HepG2 (cell line): ENCODE measurements around the gene TBL2. TPM values are rescaled to one million over a fixed set of nuclear protein-coding genes. Genes with fewer than 3 reads are reported as not detected.

Source experiments
- HMG20B ChIP-seq: conservative IDR thresholded peaks from 2 replicates; pipeline ENCODE4 v1.6.1; 2016; ENCODE audit warnings: missing genetic modification reagents, missing compliant biosample characterization
- KMT2B ChIP-seq: IDR thresholded peaks from 2 replicates; pipeline ENCODE4 v1.6.1; 2016; ENCODE audit warnings: missing genetic modification reagents, missing compliant biosample characterization
- MIER2 ChIP-seq: IDR thresholded peaks from 2 replicates; pipeline ENCODE4 v1.6.1; 2016; ENCODE audit warnings: missing biosample characterization, missing genetic modification reagents
- MTA1 ChIP-seq: sonication (generic); formaldehyde crosslinking; IDR thresholded peaks from 2 replicates; pipeline ENCODE4 v1.4.0; 2020; ENCODE audit warnings: missing genetic modification reagents, mild to moderate bottlenecking, borderline replicate concordance
- NRL ChIP-seq: sonication (generic); formaldehyde crosslinking; IDR thresholded peaks from 2 replicates; pipeline ENCODE4 v1.5.0; 2020; ENCODE audit warnings: missing genetic modification reagents, mild to moderate bottlenecking, moderate library complexity, borderline replicate concordance
- PAWR ChIP-seq: sonication (generic); formaldehyde crosslinking; IDR thresholded peaks from 2 replicates; pipeline ENCODE4 v1.4.0; 2020; ENCODE audit warnings: missing genetic modification reagents, mild to moderate bottlenecking, borderline replicate concordance
- RARG ChIP-seq: sonication (generic); formaldehyde crosslinking; IDR thresholded peaks from 2 replicates; pipeline ENCODE4 v1.4.0; 2020; ENCODE audit warnings: low read depth, mild to moderate bottlenecking, missing genetic modification reagents
- RFXAP ChIP-seq: sonication (generic); formaldehyde crosslinking; IDR thresholded peaks from 2 replicates; pipeline ENCODE4 v1.4.0; 2020; ENCODE audit warnings: missing genetic modification reagents, borderline replicate concordance
- SP2 ChIP-seq: sonication (generic); formaldehyde crosslinking; IDR thresholded peaks from 2 replicates; pipeline ENCODE4 v1.5.1; 2020; ENCODE audit warnings: mild to moderate bottlenecking, missing genetic modification reagents
- WIZ ChIP-seq: sonication (generic); formaldehyde crosslinking; IDR thresholded peaks from 2 replicates; pipeline ENCODE4 v1.5.1; 2020; ENCODE audit warnings: mild to moderate bottlenecking, missing genetic modification reagents
- ZNF230 ChIP-seq: sonication (generic); formaldehyde crosslinking; IDR thresholded peaks from 2 replicates; pipeline ENCODE4 v1.4.0; 2020; ENCODE audit warnings: mild to moderate bottlenecking, missing genetic modification reagents
- ZNF34 ChIP-seq: sonication (generic); formaldehyde crosslinking; IDR thresholded peaks from 2 replicates; pipeline ENCODE4 v1.4.0; 2020; ENCODE audit warnings: mild to moderate bottlenecking, missing genetic modification reagents, borderline replicate concordance
- polyA plus RNA-seq, 8 experiments: library from polyadenylated mRNA; depleted of rRNA in 3 of 8; stranded (reverse) in 7 of 8; unstranded in 1 of 8; fragments of >200 nt; fragmentation: Illumina TruSeq in 4 of 8; extraction: Trizol in 4 of 8; gene quantifications; 2 replicates each; pipeline versions ENCODE4 v1.2.1 to v1.2.3, GENCODE V29; 2011 to 2016; ENCODE audit warnings: low read depth in 4 of 8, missing spikeins in 1 of 8, mixed read lengths in 1 of 8; ENCODE audit not compliant: insufficient read depth in 1 of 8
- total RNA-seq, 5 experiments: library from RNA; depleted of rRNA; stranded (reverse); fragments of >200 nt; fragmentation: Illumina TruSeq; extraction: Trizol; gene quantifications; 2 replicates each; pipeline ENCODE4 v1.2.3, GENCODE V29; 2016; ENCODE audit warnings: low read depth in 1 of 5
- TF ChIP-seq, protein P1 (sequence below): sonication (generic); formaldehyde crosslinking; IDR thresholded peaks from 2 replicates; pipeline ENCODE4 v1.5.0; 2020; ENCODE audit warnings: missing genetic modification reagents
- TF ChIP-seq, protein P2 (sequence below): sonication (generic); formaldehyde crosslinking; IDR thresholded peaks from 2 replicates; pipeline ENCODE4 v1.5.0; 2020; ENCODE audit warnings: missing genetic modification reagents
- TF ChIP-seq, protein P3 (sequence below): sonication (generic); formaldehyde crosslinking; IDR thresholded peaks from 2 replicates; pipeline ENCODE4 v1.4.0; 2020; ENCODE audit warnings: missing genetic modification reagents, mild to moderate bottlenecking, borderline replicate concordance
- TF ChIP-seq, protein P4 (sequence below): sonication (generic); formaldehyde crosslinking; IDR thresholded peaks from 2 replicates; pipeline ENCODE4 v1.4.0; 2020; ENCODE audit warnings: mild to moderate bottlenecking, missing genetic modification reagents

TBL2 gene
- total and polyA plus RNA-seq, 2 of the 13 experiments (the other 11 are each of a cell fraction or from before 2014, with no cell fraction given), result 43.4 to 47.2 TPM

DNA sequence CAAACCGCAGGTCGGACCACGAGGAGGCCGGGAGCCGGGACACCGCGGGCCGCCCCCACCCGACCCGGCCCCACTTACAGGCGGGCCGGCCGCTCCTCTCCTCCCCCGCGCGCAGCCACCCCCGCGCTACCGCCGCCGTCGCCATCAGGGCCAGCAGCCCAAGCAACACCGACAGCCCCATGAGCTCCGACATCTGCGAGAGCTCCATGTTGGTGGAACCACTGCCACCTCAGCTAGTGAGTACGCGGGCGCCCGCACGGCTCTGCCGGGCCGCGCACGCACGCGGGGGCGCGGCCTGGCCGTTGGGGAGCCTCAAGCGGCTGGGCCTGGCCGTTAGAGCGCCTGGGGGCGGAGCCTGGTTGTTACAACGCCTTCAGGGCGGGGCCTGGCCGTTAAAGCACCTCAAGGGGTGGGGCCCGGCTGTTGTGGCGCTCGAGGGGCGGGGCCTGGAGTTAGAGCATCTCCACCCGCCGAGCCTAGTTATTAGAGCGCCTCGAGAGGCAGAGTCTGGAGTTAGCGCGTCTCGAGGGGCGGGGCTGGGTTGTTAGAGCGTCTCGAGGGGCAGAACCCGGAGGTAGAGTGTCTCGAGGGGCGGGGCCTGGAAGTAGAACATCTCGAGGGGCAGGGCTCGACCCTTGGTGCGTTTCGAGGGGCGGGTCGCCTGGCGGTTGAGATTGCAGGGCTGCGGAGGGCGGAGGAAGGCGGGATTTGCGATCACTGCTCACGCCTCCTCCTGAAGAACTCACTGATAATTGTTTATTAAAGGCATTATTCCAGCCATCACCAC, at the start of gene TBL2 (continued):
- TF ChIP-seq, protein P1, sequence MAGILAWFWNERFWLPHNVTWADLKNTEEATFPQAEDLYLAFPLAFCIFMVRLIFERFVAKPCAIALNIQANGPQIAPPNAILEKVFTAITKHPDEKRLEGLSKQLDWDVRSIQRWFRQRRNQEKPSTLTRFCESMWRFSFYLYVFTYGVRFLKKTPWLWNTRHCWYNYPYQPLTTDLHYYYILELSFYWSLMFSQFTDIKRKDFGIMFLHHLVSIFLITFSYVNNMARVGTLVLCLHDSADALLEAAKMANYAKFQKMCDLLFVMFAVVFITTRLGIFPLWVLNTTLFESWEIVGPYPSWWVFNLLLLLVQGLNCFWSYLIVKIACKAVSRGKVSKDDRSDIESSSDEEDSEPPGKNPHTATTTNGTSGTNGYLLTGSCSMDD (CRISPR knock-in tag), result no peak
- TF ChIP-seq ZNF34 (CRISPR knock-in tag), result no peak
- TF ChIP-seq, protein P2, sequence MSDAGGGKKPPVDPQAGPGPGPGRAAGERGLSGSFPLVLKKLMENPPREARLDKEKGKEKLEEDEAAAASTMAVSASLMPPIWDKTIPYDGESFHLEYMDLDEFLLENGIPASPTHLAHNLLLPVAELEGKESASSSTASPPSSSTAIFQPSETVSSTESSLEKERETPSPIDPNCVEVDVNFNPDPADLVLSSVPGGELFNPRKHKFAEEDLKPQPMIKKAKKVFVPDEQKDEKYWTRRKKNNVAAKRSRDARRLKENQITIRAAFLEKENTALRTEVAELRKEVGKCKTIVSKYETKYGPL (CRISPR knock-in tag), result no peak
- no peak for TF ChIP-seq KMT2B
- no peak for TF ChIP-seq WIZ (CRISPR knock-in tag)
- no peak for TF ChIP-seq PAWR (CRISPR knock-in tag)
- no peak; the same call in 1 of the 2 replicates for TF ChIP-seq ZNF230 (CRISPR knock-in tag)
- TF ChIP-seq HMG20B (CRISPR knock-in tag), result no peak
- 0 out of 2 replicates have a peak, but pooled peaks have one; percentile 43 for TF ChIP-seq RARG (CRISPR knock-in tag)
- no peak for TF ChIP-seq MTA1 (CRISPR knock-in tag)
- no peak for TF ChIP-seq RFXAP (CRISPR knock-in tag)
- TF ChIP-seq, protein P3, sequence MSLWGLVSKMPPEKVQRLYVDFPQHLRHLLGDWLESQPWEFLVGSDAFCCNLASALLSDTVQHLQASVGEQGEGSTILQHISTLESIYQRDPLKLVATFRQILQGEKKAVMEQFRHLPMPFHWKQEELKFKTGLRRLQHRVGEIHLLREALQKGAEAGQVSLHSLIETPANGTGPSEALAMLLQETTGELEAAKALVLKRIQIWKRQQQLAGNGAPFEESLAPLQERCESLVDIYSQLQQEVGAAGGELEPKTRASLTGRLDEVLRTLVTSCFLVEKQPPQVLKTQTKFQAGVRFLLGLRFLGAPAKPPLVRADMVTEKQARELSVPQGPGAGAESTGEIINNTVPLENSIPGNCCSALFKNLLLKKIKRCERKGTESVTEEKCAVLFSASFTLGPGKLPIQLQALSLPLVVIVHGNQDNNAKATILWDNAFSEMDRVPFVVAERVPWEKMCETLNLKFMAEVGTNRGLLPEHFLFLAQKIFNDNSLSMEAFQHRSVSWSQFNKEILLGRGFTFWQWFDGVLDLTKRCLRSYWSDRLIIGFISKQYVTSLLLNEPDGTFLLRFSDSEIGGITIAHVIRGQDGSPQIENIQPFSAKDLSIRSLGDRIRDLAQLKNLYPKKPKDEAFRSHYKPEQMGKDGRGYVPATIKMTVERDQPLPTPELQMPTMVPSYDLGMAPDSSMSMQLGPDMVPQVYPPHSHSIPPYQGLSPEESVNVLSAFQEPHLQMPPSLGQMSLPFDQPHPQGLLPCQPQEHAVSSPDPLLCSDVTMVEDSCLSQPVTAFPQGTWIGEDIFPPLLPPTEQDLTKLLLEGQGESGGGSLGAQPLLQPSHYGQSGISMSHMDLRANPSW (CRISPR knock-in tag), result no peak
- TF ChIP-seq MIER2 (CRISPR knock-in tag), result no peak
- TF ChIP-seq SP2 (CRISPR knock-in tag), result no peak
- TF ChIP-seq NRL (CRISPR knock-in tag), result peak; percentile 17; the same call in 1 of the 2 replicates
- TF ChIP-seq, protein P4, sequence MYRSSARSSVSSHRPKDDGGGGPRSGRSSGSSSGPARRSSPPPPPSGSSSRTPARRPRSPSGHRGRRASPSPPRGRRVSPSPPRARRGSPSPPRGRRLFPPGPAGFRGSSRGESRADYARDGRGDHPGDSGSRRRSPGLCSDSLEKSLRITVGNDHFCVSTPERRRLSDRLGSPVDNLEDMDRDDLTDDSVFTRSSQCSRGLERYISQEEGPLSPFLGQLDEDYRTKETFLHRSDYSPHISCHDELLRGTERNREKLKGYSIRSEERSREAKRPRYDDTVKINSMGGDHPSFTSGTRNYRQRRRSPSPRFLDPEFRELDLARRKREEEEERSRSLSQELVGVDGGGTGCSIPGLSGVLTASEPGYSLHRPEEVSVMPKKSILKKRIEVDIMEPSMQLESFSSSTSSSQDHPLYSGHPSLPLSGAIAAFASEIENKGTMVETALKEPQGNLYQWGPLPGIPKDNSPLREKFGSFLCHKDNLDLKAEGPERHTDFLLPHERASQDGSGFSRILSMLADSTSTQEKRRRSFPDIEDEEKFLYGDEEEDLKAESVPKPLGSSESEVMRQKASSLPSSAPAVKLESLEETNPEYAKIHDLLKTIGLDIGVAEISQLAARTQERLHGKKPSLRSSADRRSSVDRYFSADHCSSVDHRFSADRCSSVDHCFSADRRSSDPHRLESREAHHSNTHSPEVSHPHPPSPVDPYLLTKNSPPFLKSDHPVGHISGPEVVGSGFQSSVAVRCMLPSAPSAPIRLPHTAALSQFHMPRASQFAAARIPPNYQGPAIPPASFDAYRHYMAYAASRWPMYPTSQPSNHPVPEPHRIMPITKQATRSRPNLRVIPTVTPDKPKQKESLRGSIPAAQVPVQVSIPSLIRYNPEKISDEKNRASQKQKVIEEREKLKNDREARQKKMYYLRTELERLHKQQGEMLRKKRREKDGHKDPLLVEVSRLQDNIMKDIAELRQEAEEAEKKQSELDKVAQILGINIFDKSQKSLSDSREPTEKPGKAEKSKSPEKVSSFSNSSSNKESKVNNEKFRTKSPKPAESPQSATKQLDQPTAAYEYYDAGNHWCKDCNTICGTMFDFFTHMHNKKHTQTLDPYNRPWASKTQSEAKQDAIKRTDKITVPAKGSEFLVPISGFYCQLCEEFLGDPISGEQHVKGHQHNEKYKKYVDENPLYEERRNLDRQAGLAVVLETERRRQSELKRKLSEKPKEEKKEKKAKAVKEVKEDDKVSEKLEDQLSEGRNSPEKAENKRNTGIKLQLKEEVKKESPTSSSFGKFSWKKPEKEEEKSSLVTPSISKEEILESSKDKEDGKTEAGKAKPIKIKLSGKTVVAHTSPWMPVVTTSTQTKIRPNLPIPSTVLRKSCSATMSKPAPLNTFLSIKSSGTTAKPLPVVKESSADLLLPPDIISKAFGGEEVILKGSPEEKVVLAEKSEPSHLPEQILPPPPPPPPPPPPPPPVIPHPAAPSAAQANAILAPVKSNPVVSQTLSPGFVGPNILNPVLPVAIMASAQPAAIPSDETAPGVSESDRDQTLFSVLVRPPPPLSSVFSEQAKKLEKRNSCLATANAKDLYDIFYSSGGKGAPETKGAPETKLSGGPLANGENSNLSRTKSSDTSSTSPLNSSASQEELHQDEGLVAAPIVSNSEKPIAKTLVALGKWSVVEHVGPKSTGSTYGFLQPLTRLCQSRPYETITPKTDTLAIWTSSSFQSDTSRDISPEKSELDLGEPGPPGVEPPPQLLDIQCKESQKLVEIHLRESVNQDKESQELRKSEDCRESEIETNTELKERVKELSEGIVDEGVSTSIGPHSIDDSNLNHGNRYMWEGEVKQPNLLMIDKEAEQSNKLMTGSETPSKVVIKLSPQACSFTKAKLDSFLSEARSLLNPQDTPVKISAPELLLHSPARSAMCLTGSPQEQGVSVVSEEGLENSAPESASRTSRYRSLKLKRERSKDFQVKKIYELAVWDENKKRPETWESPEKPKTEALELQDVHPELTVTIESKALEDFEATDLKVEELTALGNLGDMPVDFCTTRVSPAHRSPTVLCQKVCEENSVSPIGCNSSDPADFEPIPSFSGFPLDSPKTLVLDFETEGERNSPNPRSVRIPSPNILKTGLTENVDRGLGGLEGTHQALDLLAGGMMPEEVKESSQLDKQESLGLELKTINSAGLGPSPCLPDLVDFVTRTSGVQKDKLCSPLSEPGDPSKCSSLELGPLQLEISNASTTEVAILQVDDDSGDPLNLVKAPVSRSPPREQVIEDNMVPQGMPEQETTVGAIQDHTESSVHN, result no peak
